GM12878 (cell line): ENCODE measurements around the gene ADGRF1.

Source experiments
- EZH2 ChIP-seq: IDR thresholded peaks from 2 replicates; pipeline ENCODE4 v1.6.1; 2012; ENCODE audit warnings: low read depth, mild to moderate bottlenecking, control low read depth, inconsistent platforms, low read length, borderline replicate concordance; ENCODE audit not compliant: control insufficient read depth
- POLR2A ChIP-seq: IDR thresholded peaks from 2 replicates; pipeline ENCODE4 v1.6.1; 2011; ENCODE audit warnings: low read depth, mild to moderate bottlenecking, low read length
- RFX5 ChIP-seq: IDR thresholded peaks from 2 replicates; pipeline ENCODE4 v1.6.1; 2011; ENCODE audit warnings: low read depth, low read length, improper control_type of control experiment
- ZBTB33 ChIP-seq: fragments of 450-650 bp; IDR thresholded peaks from 2 replicates; pipeline ENCODE4 v1.6.1; 2017; ENCODE audit warnings: mild to moderate bottlenecking
- ZSCAN29 ChIP-seq: fragments of 450-650 bp; IDR thresholded peaks from 2 replicates; pipeline ENCODE4 v1.6.1; 2017; ENCODE audit warnings: mild to moderate bottlenecking, moderate library complexity
- TF ChIP-seq, protein P1 (sequence below), 3 experiments: IDR thresholded peaks in 2 of 3; conservative IDR thresholded peaks in 1 of 3; 2 replicates each; pipeline ENCODE4 v1.5.1; 2011; ENCODE audit warnings: low read depth in 3 of 3, low read length in 3 of 3, mild to moderate bottlenecking in 3 of 3, control low read depth in 2 of 3, moderate library complexity in 2 of 3, inconsistent platforms in 1 of 3, mixed read lengths in 1 of 3; ENCODE audit not compliant: control insufficient read depth in 2 of 3, insufficient read depth in 1 of 3; ENCODE audit errors: extremely low read depth in 1 of 3

GRCh38 chr6:46961232-46961631 lies 80.9 kb downstream of the ADGRF1 start:
- TF ChIP-seq EZH2 (no peak), POLR2A (no peak), ZBTB33 (no peak), RFX5 (no peak), ZSCAN29 (no peak)
- TF ChIP-seq, protein P1, sequence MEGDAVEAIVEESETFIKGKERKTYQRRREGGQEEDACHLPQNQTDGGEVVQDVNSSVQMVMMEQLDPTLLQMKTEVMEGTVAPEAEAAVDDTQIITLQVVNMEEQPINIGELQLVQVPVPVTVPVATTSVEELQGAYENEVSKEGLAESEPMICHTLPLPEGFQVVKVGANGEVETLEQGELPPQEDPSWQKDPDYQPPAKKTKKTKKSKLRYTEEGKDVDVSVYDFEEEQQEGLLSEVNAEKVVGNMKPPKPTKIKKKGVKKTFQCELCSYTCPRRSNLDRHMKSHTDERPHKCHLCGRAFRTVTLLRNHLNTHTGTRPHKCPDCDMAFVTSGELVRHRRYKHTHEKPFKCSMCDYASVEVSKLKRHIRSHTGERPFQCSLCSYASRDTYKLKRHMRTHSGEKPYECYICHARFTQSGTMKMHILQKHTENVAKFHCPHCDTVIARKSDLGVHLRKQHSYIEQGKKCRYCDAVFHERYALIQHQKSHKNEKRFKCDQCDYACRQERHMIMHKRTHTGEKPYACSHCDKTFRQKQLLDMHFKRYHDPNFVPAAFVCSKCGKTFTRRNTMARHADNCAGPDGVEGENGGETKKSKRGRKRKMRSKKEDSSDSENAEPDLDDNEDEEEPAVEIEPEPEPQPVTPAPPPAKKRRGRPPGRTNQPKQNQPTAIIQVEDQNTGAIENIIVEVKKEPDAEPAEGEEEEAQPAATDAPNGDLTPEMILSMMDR (IDR thresholded peaks at IDR 0.05 in 2 of 3, conservative IDR thresholded peaks at IDR 0.05 in 1 of 3; ENCODE audit: control insufficient read depth in 2 of 3, extremely low read depth in 1 of 3, insufficient read depth in 1 of 3, low read depth in 3 of 3, low read length in 3 of 3), result no peak
